Endothelial cell of umbilical vein (primary cell): Measurements from ENCODE around the gene SMC1A.

ENCODE experiments used
- EZH2 ChIP-seq: IDR thresholded peaks from 2 replicates; pipeline ENCODE4 v1.6.1; 2012; ENCODE audit warnings: borderline replicate concordance, low read depth, mild to moderate bottlenecking, moderate library complexity, low read length, inconsistent platforms; ENCODE audit not compliant: severe bottlenecking
- MAX ChIP-seq: IDR thresholded peaks from 2 replicates; pipeline ENCODE4 v1.6.1; 2011; ENCODE audit not compliant: insufficient read depth, insufficient read length
- POLR2AphosphoS5 ChIP-seq: IDR thresholded peaks from 2 replicates; pipeline ENCODE4 v1.6.1; 2012; ENCODE audit warnings: low read depth, mild to moderate bottlenecking, control low read depth, low read length, moderate library complexity; ENCODE audit not compliant: insufficient read depth
- TF ChIP-seq, protein P1 (sequence below), 2 donors: IDR thresholded peaks; 1 replicate in 1 of 2; 2 replicates in 1 of 2; pipeline ENCODE4 v1.5.1; 2011; ENCODE audit warnings: low read length in 2 of 2, mild to moderate bottlenecking in 2 of 2, moderate library complexity in 2 of 2, control low read depth in 1 of 2, inconsistent platforms in 1 of 2, low read depth in 1 of 2; ENCODE audit not compliant: insufficient read depth in 1 of 2; ENCODE audit errors: extremely low read depth in 1 of 2

GRCh38 chrX:53403535-53403934 is 18.9 kb downstream of the SMC1A start:
- TF ChIP-seq, protein P1, sequence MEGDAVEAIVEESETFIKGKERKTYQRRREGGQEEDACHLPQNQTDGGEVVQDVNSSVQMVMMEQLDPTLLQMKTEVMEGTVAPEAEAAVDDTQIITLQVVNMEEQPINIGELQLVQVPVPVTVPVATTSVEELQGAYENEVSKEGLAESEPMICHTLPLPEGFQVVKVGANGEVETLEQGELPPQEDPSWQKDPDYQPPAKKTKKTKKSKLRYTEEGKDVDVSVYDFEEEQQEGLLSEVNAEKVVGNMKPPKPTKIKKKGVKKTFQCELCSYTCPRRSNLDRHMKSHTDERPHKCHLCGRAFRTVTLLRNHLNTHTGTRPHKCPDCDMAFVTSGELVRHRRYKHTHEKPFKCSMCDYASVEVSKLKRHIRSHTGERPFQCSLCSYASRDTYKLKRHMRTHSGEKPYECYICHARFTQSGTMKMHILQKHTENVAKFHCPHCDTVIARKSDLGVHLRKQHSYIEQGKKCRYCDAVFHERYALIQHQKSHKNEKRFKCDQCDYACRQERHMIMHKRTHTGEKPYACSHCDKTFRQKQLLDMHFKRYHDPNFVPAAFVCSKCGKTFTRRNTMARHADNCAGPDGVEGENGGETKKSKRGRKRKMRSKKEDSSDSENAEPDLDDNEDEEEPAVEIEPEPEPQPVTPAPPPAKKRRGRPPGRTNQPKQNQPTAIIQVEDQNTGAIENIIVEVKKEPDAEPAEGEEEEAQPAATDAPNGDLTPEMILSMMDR (IDR thresholded peaks at IDR 0.05; ENCODE audit: extremely low read depth in 1 of 2, insufficient read depth in 1 of 2, low read depth in 1 of 2, low read length in 2 of 2): no peak
- no peak for TF ChIP-seq POLR2AphosphoS5
- no peak for TF ChIP-seq MAX
- no peak for TF ChIP-seq EZH2
